ENCODE data around the gene ATP1A2.

DNA sequence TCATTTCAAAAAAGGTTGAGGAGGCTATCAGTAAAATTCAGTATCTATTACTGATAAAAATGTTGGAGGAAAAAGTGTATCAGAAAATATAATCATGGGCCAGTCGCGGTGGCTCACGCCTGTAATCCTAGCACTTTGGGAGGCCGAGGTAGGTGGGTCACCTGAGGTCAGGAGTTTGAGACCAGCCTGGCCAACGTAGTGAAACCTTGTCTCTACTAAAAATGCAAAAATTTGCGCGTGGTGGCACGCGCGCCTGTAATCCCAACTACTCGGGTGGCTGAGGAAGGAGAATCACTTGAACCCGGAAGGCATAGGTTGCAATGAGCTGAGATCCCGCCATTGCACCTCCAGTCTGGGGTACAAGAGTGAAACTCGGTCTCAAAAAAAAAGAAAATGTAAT, 30.5 kb downstream of the ATP1A2 start:
- TF ChIP-seq NRF1 (IDR thresholded peaks at IDR 0.05; ENCODE audit: low read depth, low read length) = no peak
- TF ChIP-seq CHD2 (IDR thresholded peaks at IDR 0.05; ENCODE audit: low read length) = no peak
- TF ChIP-seq RNF2 (IDR thresholded peaks at IDR 0.05; ENCODE audit: borderline replicate concordance, low read depth, low read length, missing control alignments, poor library complexity, severe bottlenecking) = no peak
- TF ChIP-seq, protein P1, sequence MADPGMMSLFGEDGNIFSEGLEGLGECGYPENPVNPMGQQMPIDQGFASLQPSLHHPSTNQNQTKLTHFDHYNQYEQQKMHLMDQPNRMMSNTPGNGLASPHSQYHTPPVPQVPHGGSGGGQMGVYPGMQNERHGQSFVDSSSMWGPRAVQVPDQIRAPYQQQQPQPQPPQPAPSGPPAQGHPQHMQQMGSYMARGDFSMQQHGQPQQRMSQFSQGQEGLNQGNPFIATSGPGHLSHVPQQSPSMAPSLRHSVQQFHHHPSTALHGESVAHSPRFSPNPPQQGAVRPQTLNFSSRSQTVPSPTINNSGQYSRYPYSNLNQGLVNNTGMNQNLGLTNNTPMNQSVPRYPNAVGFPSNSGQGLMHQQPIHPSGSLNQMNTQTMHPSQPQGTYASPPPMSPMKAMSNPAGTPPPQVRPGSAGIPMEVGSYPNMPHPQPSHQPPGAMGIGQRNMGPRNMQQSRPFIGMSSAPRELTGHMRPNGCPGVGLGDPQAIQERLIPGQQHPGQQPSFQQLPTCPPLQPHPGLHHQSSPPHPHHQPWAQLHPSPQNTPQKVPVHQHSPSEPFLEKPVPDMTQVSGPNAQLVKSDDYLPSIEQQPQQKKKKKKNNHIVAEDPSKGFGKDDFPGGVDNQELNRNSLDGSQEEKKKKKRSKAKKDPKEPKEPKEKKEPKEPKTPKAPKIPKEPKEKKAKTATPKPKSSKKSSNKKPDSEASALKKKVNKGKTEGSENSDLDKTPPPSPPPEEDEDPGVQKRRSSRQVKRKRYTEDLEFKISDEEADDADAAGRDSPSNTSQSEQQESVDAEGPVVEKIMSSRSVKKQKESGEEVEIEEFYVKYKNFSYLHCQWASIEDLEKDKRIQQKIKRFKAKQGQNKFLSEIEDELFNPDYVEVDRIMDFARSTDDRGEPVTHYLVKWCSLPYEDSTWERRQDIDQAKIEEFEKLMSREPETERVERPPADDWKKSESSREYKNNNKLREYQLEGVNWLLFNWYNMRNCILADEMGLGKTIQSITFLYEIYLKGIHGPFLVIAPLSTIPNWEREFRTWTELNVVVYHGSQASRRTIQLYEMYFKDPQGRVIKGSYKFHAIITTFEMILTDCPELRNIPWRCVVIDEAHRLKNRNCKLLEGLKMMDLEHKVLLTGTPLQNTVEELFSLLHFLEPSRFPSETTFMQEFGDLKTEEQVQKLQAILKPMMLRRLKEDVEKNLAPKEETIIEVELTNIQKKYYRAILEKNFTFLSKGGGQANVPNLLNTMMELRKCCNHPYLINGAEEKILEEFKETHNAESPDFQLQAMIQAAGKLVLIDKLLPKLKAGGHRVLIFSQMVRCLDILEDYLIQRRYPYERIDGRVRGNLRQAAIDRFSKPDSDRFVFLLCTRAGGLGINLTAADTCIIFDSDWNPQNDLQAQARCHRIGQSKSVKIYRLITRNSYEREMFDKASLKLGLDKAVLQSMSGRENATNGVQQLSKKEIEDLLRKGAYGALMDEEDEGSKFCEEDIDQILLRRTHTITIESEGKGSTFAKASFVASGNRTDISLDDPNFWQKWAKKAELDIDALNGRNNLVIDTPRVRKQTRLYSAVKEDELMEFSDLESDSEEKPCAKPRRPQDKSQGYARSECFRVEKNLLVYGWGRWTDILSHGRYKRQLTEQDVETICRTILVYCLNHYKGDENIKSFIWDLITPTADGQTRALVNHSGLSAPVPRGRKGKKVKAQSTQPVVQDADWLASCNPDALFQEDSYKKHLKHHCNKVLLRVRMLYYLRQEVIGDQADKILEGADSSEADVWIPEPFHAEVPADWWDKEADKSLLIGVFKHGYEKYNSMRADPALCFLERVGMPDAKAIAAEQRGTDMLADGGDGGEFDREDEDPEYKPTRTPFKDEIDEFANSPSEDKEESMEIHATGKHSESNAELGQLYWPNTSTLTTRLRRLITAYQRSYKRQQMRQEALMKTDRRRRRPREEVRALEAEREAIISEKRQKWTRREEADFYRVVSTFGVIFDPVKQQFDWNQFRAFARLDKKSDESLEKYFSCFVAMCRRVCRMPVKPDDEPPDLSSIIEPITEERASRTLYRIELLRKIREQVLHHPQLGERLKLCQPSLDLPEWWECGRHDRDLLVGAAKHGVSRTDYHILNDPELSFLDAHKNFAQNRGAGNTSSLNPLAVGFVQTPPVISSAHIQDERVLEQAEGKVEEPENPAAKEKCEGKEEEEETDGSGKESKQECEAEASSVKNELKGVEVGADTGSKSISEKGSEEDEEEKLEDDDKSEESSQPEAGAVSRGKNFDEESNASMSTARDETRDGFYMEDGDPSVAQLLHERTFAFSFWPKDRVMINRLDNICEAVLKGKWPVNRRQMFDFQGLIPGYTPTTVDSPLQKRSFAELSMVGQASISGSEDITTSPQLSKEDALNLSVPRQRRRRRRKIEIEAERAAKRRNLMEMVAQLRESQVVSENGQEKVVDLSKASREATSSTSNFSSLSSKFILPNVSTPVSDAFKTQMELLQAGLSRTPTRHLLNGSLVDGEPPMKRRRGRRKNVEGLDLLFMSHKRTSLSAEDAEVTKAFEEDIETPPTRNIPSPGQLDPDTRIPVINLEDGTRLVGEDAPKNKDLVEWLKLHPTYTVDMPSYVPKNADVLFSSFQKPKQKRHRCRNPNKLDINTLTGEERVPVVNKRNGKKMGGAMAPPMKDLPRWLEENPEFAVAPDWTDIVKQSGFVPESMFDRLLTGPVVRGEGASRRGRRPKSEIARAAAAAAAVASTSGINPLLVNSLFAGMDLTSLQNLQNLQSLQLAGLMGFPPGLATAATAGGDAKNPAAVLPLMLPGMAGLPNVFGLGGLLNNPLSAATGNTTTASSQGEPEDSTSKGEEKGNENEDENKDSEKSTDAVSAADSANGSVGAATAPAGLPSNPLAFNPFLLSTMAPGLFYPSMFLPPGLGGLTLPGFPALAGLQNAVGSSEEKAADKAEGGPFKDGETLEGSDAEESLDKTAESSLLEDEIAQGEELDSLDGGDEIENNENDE (IDR thresholded peaks at IDR 0.05; ENCODE audit: insufficient replicate concordance, low read length) = no peak
- TF ChIP-seq, protein P2, sequence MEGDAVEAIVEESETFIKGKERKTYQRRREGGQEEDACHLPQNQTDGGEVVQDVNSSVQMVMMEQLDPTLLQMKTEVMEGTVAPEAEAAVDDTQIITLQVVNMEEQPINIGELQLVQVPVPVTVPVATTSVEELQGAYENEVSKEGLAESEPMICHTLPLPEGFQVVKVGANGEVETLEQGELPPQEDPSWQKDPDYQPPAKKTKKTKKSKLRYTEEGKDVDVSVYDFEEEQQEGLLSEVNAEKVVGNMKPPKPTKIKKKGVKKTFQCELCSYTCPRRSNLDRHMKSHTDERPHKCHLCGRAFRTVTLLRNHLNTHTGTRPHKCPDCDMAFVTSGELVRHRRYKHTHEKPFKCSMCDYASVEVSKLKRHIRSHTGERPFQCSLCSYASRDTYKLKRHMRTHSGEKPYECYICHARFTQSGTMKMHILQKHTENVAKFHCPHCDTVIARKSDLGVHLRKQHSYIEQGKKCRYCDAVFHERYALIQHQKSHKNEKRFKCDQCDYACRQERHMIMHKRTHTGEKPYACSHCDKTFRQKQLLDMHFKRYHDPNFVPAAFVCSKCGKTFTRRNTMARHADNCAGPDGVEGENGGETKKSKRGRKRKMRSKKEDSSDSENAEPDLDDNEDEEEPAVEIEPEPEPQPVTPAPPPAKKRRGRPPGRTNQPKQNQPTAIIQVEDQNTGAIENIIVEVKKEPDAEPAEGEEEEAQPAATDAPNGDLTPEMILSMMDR (IDR thresholded peaks at IDR 0.05; ENCODE audit: control extremely low read depth in 1 of 3, insufficient read depth in 1 of 3, low read depth in 1 of 3, low read length in 3 of 3) = no peak
- TF ChIP-seq POLR2A (IDR thresholded peaks at IDR 0.05; ENCODE audit: control extremely low read depth in 1 of 2, low read depth in 2 of 2, low read length in 2 of 2) = no peak
- TF ChIP-seq EGR1 (IDR thresholded peaks at IDR 0.05; ENCODE audit: borderline replicate concordance, low read depth, low read length) = no peak
- TF ChIP-seq HDAC6 (IDR thresholded peaks at IDR 0.05; ENCODE audit: low read depth, low read length) = no peak
- no peak for TF ChIP-seq EP300 (IDR thresholded peaks at IDR 0.05; ENCODE audit: borderline replicate concordance in 1 of 2, low read depth in 2 of 2, low read length in 2 of 2)
